Esophagus squamous epithelium (tissue), 5 donors: Measurements from ENCODE around the gene RHCE. TPM values are rescaled to one million over a fixed set of nuclear protein-coding genes. Genes with fewer than 3 reads are reported as not detected.
"Not testable (repeated sequence)": the region's sequence is repeated elsewhere in the genome, so short reads cannot be mapped to it uniquely, and the experiment has no call there.

Source experiments
- DNase-seq: peaks from one replicate; lab custom pipeline; 2025; lab: John Stamatoyannopoulos, UW
- H3K27ac ChIP-seq, 4 donors: fragments of 200-600 bp; sonication (generic); one replicate each; pipeline ENCODE4 v1.5.1; 2016 to 2019; ENCODE audit warnings: mild to moderate bottlenecking in 1 of 4
- H3K27me3 ChIP-seq, 4 donors: fragments of 200-600 bp; sonication (generic); 1 replicate in 3 of 4; 2 replicates in 1 of 4; pipeline versions ENCODE4 v1.5.1 to v1.6.0; 2017 to 2021; ENCODE audit warnings: antibody characterized with exemption in 1 of 4
- H3K36me3 ChIP-seq, 3 donors: fragments of 200-600 bp; sonication (generic); one replicate each; pipeline ENCODE4 v1.5.1; 2016 to 2019
- H3K4me1 ChIP-seq, 3 donors: fragments of 200-600 bp; sonication (generic); one replicate each; pipeline ENCODE4 v1.5.1; 2017 to 2019
- H3K4me3 ChIP-seq, 4 donors: fragments of 200-600 bp; sonication (generic); 1 replicate in 3 of 4; 2 replicates in 1 of 4; pipeline ENCODE4 v1.5.1; 2016 to 2019; ENCODE audit warnings: mild to moderate bottlenecking in 2 of 4, moderate library complexity in 1 of 4
- H3K9me3 ChIP-seq, 3 donors: fragments of 200-600 bp; sonication (generic); one replicate each; pipeline ENCODE4 v1.5.1; 2016 to 2019
- POLR2A ChIP-seq, 4 donors: fragments of 450-650 bp; IDR thresholded peaks; one replicate each; pipeline ENCODE4 v1.6.1; 2017; ENCODE audit warnings: antibody characterized with exemption in 4 of 4, mild to moderate bottlenecking in 4 of 4, moderate library complexity in 3 of 4
- WGBS, 2 donors: methylation state at CpG; one replicate each; pipeline ENCODE4 v1.1.5; 2018; 5-methylcytosine and 5-hydroxymethylcytosine counted together
- intact Hi-C: fragments of 100-400 bp; cut with DNase I; formaldehyde crosslinking; loops from one replicate; pipeline ENCODE4 v1.15.0; 2022
- total RNA-seq, 4 donors: library from RNA; depleted of rRNA; stranded (reverse); fragments of >200 nt; gene quantifications; one replicate each; pipeline ENCODE4 v1.1.0, GENCODE V29; 2016
- TF ChIP-seq, protein P1 (sequence below), 6 experiments: fragments of 450-650 bp in 4 of 6; fragments of 200-600 bp in 2 of 6; sonication (generic) in 2 of 6; IDR thresholded peaks; one replicate each; pipeline ENCODE4 v1.5.1; 2016 to 2019; ENCODE audit warnings: antibody characterized with exemption in 6 of 6, mild to moderate bottlenecking in 4 of 6, moderate library complexity in 4 of 6
- donor health status: DM: yes; HTN: yes; CAD: no.

Gene RHCE
- total RNA-seq, 4 donors from 2014 or later = 0.27 to 0.38 TPM; not detected in 2

GRCh38 chr1:25451908-25452307, 31.3 kb upstream of the RHCE start:
- H3K27ac ChIP-seq = no peak overlapping the region
- intact Hi-C loops = no loop called here
- WGBS, 2 donors = 95 to 97% methylated on average over 3 of the region's 3 CpGs
- H3K36me3 ChIP-seq = peaks cover 0 to 77% (median 0%) of the 10 kb centered on the region in 3 donors
- H3K4me1 ChIP-seq = peaks cover 0 to 8% (median 0%) of the 10 kb centered on the region in 3 donors
- no peaks in the 10 kb centered on the region for H3K27me3 ChIP-seq
- TF ChIP-seq POLR2A (IDR thresholded peaks at IDR 0.05) = no peak
- TF ChIP-seq, protein P1, sequence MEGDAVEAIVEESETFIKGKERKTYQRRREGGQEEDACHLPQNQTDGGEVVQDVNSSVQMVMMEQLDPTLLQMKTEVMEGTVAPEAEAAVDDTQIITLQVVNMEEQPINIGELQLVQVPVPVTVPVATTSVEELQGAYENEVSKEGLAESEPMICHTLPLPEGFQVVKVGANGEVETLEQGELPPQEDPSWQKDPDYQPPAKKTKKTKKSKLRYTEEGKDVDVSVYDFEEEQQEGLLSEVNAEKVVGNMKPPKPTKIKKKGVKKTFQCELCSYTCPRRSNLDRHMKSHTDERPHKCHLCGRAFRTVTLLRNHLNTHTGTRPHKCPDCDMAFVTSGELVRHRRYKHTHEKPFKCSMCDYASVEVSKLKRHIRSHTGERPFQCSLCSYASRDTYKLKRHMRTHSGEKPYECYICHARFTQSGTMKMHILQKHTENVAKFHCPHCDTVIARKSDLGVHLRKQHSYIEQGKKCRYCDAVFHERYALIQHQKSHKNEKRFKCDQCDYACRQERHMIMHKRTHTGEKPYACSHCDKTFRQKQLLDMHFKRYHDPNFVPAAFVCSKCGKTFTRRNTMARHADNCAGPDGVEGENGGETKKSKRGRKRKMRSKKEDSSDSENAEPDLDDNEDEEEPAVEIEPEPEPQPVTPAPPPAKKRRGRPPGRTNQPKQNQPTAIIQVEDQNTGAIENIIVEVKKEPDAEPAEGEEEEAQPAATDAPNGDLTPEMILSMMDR (IDR thresholded peaks at IDR 0.05) = no peak
- no peaks in the 10 kb centered on the region for H3K9me3 ChIP-seq
- DNase-seq = no peak
- H3K4me3 ChIP-seq = no peak overlapping the region

GRCh38 chr1:25450891-25451290, 30.3 kb upstream of the RHCE start:
- H3K27ac ChIP-seq = no peak overlapping the region
- TF ChIP-seq, protein P1 (IDR thresholded peaks at IDR 0.05) = no peak
- TF ChIP-seq POLR2A (IDR thresholded peaks at IDR 0.05) = no peak
- intact Hi-C loops = no loop called here
- H3K27me3 ChIP-seq = no peaks in the 10 kb centered on the region
- peaks cover 0 to 70% (median 0%) of the 10 kb centered on the region in 3 donors for H3K36me3 ChIP-seq
- peaks cover 0 to 18% (median under 1%) of the 10 kb centered on the region in 3 donors for H3K4me1 ChIP-seq
- 87 to 88% methylated on average over 2 of the region's 2 CpGs for WGBS, 2 donors
- no peak overlapping the region for H3K4me3 ChIP-seq
- no peaks in the 10 kb centered on the region for H3K9me3 ChIP-seq
- no peak for DNase-seq

DNA sequence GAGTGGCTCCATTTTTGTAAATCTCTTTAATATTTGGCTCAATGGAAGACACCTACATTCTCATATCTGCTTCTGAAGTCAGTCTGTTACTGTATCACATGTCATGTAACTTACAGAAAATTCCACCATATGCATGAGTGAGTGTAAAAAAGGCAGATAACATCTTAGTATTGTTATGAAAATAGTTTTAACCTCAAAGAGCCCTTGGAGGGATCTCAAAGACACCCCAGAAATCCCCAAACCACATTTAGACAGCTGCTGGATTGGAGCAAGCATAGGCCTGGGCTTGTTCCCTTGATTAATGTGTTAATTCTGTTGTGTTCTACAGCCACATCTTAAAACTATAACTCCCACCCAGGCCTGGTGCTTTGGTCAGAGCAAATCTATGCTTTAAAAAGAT, 26.9 kb upstream of the RHCE start:
- no peak overlapping the region for H3K27ac ChIP-seq
- H3K4me3 ChIP-seq = no peak overlapping the region
- intact Hi-C loops = no loop called here
- DNase-seq = no peak
- peaks cover 0 to 42% (median 4%) of the 10 kb centered on the region in 3 donors for H3K4me1 ChIP-seq
- H3K9me3 ChIP-seq = no peaks in the 10 kb centered on the region
- TF ChIP-seq, protein P1 (IDR thresholded peaks at IDR 0.05) = no peak
- no peak for TF ChIP-seq POLR2A (IDR thresholded peaks at IDR 0.05)
- H3K27me3 ChIP-seq = no peaks in the 10 kb centered on the region
- H3K36me3 ChIP-seq = peaks cover 0 to 46% (median 0%) of the 10 kb centered on the region in 3 donors

DNA sequence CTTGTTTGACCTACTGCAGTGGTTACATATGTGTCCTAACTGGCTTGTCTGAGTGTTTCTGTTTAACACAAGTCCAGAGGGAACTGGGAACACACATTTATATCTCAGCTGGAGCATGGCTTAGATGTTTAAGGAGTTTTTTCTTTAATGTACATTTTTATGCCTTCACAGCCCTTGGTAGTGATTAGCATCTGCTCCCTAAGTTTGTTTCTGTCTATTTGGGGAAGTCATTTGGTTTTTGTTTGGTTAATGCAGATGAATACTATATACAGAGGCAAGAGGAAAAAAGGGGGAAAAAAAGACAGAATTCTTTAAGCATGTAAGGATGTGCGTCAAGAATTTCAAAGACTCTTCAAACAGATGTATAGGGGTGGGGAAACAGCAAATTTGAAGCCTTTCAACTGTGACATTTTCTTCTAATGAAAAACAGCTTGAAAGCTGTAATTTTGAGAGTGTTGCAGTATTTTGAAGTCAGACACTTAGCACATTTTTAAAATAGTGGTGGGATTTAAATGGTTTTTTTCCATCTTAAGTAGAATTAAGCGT, 25.4 kb upstream of the RHCE start:
- Histone ChIP-seq H3K9me3 (no peaks in the 10 kb centered on the region), H3K4me3 (no peak overlapping the region), H3K4me1 (peaks cover 0 to 55% (median 6%) of the 10 kb centered on the region in 3 donors), H3K27me3 (no peaks in the 10 kb centered on the region), H3K36me3 (peaks cover 0 to 40% (median 0%) of the 10 kb centered on the region in 3 donors), H3K27ac (no peak overlapping the region)
- TF ChIP-seq, protein P1 (IDR thresholded peaks at IDR 0.05) = no peak
- intact Hi-C loops = no loop called here
- no peak for DNase-seq
- 78 to 81% methylated on average over 2 of the region's 2 CpGs for WGBS, 2 donors

- H3K27ac ChIP-seq, intact Hi-C loops, DNase-seq, H3K9me3 ChIP-seq, H3K27me3 ChIP-seq, H3K4me3 ChIP-seq: not testable (repeated sequence)
- WGBS, 2 donors = 94 to 95% methylated on average over 4 to 5 of the region's 5 CpGs
- Histone ChIP-seq H3K36me3 (peaks cover 0 to 27% (median 0%) of the 10 kb centered on the region in 3 donors), H3K4me1 (peaks cover 0 to 55% (median 6%) of the 10 kb centered on the region in 3 donors)
Measured at GRCh38 chr1:25444604-25445003, 24.0 kb upstream of the RHCE start.
